Smooth muscle cell (in vitro differentiated cells): Measurements from ENCODE around the gene ATP5PD. TPM values are rescaled to one million over a fixed set of nuclear protein-coding genes. Genes with fewer than 3 reads are reported as not detected.

Experiments used
- DNase-seq: peaks from one replicate; lab custom pipeline; 2025; ENCODE audit not compliant: unreplicated experiment; lab: John Stamatoyannopoulos, UW
- H2AFZ ChIP-seq: fragments of 200-600 bp; sonication (generic); 2 replicates; pipeline ENCODE4 v1.6.0; 2016; ENCODE audit warnings: antibody characterized with exemption, low read depth, mild to moderate bottlenecking
- H3F3A ChIP-seq: fragments of 200-600 bp; sonication (generic); 2 replicates; pipeline ENCODE4 v1.6.0; 2017; ENCODE audit warnings: antibody characterized with exemption, low read depth
- H3K27ac ChIP-seq: fragments of 200-600 bp; sonication (generic); 2 replicates; pipeline ENCODE4 v1.5.1; 2016; ENCODE audit warnings: low read depth, mild to moderate bottlenecking
- H3K27me3 ChIP-seq: fragments of 200-600 bp; sonication (generic); 2 replicates; pipeline ENCODE4 v1.6.1; 2016; ENCODE audit warnings: low read depth, mild to moderate bottlenecking
- H3K36me3 ChIP-seq: fragments of 200-600 bp; sonication (generic); 2 replicates; pipeline ENCODE4 v1.5.1; 2016; ENCODE audit warnings: low read depth
- H3K4me1 ChIP-seq: fragments of 200-600 bp; sonication (generic); 2 replicates; pipeline ENCODE4 v1.5.1; 2016; ENCODE audit warnings: low read depth
- H3K4me2 ChIP-seq: fragments of 200-600 bp; sonication (generic); 2 replicates; pipeline ENCODE4 v1.6.0; 2016; ENCODE audit warnings: mild to moderate bottlenecking
- H3K4me3 ChIP-seq: fragments of 200-600 bp; sonication (generic); 2 replicates; pipeline ENCODE4 v1.5.1; 2016; ENCODE audit warnings: mild to moderate bottlenecking
- H3K79me2 ChIP-seq: fragments of 200-600 bp; sonication (generic); 2 replicates; pipeline ENCODE4 v1.6.0; 2016; ENCODE audit warnings: low read depth, mild to moderate bottlenecking
- H3K9ac ChIP-seq: fragments of 200-600 bp; sonication (generic); 2 replicates; pipeline ENCODE4 v1.6.0; 2016; ENCODE audit warnings: low read depth
- H3K9me3 ChIP-seq: fragments of 200-600 bp; sonication (generic); replicated peaks from 2 replicates; pipeline ENCODE4 v1.5.1; 2016; ENCODE audit warnings: low read depth
- H4K20me1 ChIP-seq: fragments of 200-600 bp; sonication (generic); 2 replicates; pipeline ENCODE4 v1.6.0; 2016; ENCODE audit warnings: low read depth
- CTCF ChIP-seq: fragments of 200-600 bp; sonication (generic); IDR thresholded peaks from 2 replicates; pipeline ENCODE4 v1.5.1; 2017; ENCODE audit warnings: borderline replicate concordance, mild to moderate bottlenecking, antibody characterized with exemption; ENCODE audit not compliant: insufficient read depth, poor library complexity, severe bottlenecking
- WGBS: methylation state at CpG from one replicate; pipeline ENCODE4 v1.1.7; 2016; ENCODE audit warnings: low lambda C conversion rate; 5-methylcytosine and 5-hydroxymethylcytosine counted together
- polyA plus RNA-seq: library from polyadenylated mRNA; unstranded; fragments of >200 nt; fragmentation: Nextera tagmentation; extraction: Ambion mirVana; gene quantifications from 2 replicates; pipeline ENCODE4 v1.2.1, GENCODE V29; 2016
- total RNA-seq: library from RNA; depleted of rRNA; stranded (reverse); fragments of >200 nt; gene quantifications from 2 replicates; pipeline ENCODE4 v1.2.3, GENCODE V29; 2014

The ATP5PD gene
- total and polyA plus RNA-seq, 2 experiments from 2014 or later, result 309 to 318 TPM

- no peak for DNase-seq
- Histone ChIP-seq H2AFZ (no peak overlapping the region), H3K4me1 (peaks cover 19% of the 10 kb centered on the region)
These were observed 46.9 kb upstream of the ATP5PD start for GRCh38 chr17:75093548-75094158.

GRCh38 chr17:75091855-75092327 is 45.1 kb upstream of the ATP5PD start:
- Histone ChIP-seq H4K20me1 (peaks cover 11% of the 10 kb centered on the region), H3K79me2 (peaks cover 25% of the 10 kb centered on the region), H2AFZ (no peak overlapping the region), H3K27ac (peak overlapping the region; percentile 60), H3K4me3 (no peak overlapping the region), H3K4me2 (peak overlapping the region; percentile 45), H3K36me3 (no peaks in the 10 kb centered on the region), H3K27me3 (no peaks in the 10 kb centered on the region), H3K4me1 (peaks cover 29% of the 10 kb centered on the region), H3K9me3 (no peaks in the 10 kb centered on the region), H3K9ac (no peak overlapping the region), H3F3A (peaks cover 22% of the 10 kb centered on the region)
- no peak for TF ChIP-seq CTCF
- no peak for DNase-seq
- WGBS, result 92% methylated on average over 10 of the region's 10 CpGs

More at GRCh38 chr17:75093548-75094158, 46.9 kb upstream of the ATP5PD start:
- Histone ChIP-seq H3F3A (peaks cover 15% of the 10 kb centered on the region), H3K9me3 (no peaks in the 10 kb centered on the region), H3K4me2 (peak overlapping the region; percentile 45), H3K36me3 (no peaks in the 10 kb centered on the region), H3K4me3 (no peak overlapping the region), H3K27ac (peak overlapping the region; percentile 60), H3K79me2 (peaks cover 22% of the 10 kb centered on the region), H3K9ac (no peak overlapping the region), H3K27me3 (no peaks in the 10 kb centered on the region), H4K20me1 (peaks cover 11% of the 10 kb centered on the region)
- 78% methylated on average over 18 of the region's 18 CpGs for WGBS
- TF ChIP-seq CTCF, result no peak

DNA sequence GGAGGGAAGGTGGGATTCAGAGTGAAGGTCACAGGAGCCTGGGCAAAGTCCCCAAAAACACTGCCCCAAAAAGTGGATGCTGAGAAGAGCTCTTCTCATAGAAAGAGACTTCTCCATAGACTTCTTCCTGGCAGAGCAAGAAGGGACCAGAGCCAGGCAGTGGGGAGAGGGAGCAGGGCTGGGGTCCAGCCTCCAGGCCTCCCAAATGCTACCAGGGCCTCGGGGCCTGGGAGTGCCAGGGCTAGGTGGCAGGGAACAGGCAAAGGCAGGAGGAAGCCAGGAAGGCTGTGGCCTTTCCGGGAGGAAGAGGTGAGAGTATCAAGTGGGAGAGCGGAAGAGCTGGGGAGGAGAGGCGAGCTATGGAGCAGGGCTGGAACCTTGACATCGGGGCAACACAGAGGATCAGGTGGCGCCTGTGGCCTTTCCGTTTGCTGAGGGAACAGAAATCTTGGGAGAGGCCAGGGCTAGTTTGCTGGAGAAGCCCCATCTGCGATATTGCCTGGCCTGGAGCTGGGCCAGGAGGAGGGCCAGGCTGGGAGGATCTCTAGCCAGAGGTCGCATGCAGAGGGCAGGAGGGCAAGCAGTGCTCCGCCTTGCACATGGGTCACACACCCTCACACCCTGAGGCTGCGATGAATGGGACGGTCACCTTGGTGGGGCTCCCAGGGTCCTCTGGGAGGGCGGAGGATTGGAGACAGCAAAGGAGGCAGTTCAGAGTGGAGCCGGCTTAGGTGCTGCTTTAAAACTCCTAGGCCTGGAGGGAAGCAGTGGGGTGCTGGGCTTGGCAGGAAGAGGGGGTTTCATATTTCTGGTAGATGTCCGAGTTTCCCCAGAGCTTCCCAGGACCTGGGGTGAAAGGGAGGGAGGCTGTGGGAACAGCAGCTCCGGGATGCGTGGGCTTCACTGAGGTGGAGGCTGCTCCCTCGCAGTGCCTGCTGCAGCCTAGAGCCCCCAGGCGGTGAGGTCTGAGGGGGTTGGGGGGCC is 44.4 kb upstream of the ATP5PD start:
- Histone ChIP-seq H3K4me2 (peak overlapping the region; percentile 45), H3K9ac (no peak overlapping the region), H3K4me1 (peaks cover 29% of the 10 kb centered on the region), H3K36me3 (no peaks in the 10 kb centered on the region), H4K20me1 (peaks cover 11% of the 10 kb centered on the region), H3K9me3 (no peaks in the 10 kb centered on the region), H3K27ac (no peak overlapping the region), H3K4me3 (no peak overlapping the region), H3K27me3 (no peaks in the 10 kb centered on the region), H3K79me2 (peaks cover 25% of the 10 kb centered on the region), H2AFZ (no peak overlapping the region), H3F3A (peaks cover 22% of the 10 kb centered on the region)
- no peak for DNase-seq
- 69% methylated on average over 19 of the region's 19 CpGs for WGBS
- no peak for TF ChIP-seq CTCF
